Esophagus muscularis mucosa (tissue), 4 donors: ENCODE results near the gene TFF1. TPM values are rescaled to one million over a fixed set of nuclear protein-coding genes. Genes with fewer than 3 reads are reported as not detected.

ENCODE experiments used
- DNase-seq: peaks from one replicate; pipeline ENCODE4 v3.0.0-alpha.2; 2017; ENCODE audit errors: extremely low spot score
- H3K27ac ChIP-seq, 4 donors: fragments of 200-600 bp; sonication (generic); replicated peaks in 1 of 4; 1 replicate in 3 of 4; 2 replicates in 1 of 4; pipeline ENCODE4 v1.5.1; 2016 to 2019; ENCODE audit warnings: mild to moderate bottlenecking in 1 of 4
- H3K27me3 ChIP-seq, 4 donors: fragments of 200-600 bp; sonication (generic); one replicate each; pipeline versions ENCODE4 v1.5.1 to v1.6.0; 2016 to 2019
- H3K36me3 ChIP-seq, 4 donors: fragments of 200-600 bp; sonication (generic); one replicate each; pipeline ENCODE4 v1.5.1; 2016 to 2019
- H3K4me1 ChIP-seq, 4 donors: fragments of 200-600 bp; sonication (generic); one replicate each; pipeline ENCODE4 v1.5.1; 2016 to 2019
- H3K4me3 ChIP-seq, 4 donors: fragments of 200-600 bp; sonication (generic); 1 replicate in 2 of 4; 2 replicates in 2 of 4; pipeline ENCODE4 v1.5.1; 2016 to 2019; ENCODE audit warnings: mild to moderate bottlenecking in 4 of 4, moderate library complexity in 1 of 4
- H3K9me3 ChIP-seq, 4 donors: fragments of 200-600 bp; sonication (generic); 1 replicate in 3 of 4; 2 replicates in 1 of 4; pipeline ENCODE4 v1.5.1; 2016 to 2019
- EP300 ChIP-seq: sonication (generic); formaldehyde crosslinking; IDR thresholded peaks from one replicate; pipeline ENCODE4 v1.6.1; 2017; ENCODE audit warnings: antibody characterized with exemption
- POLR2A ChIP-seq: fragments of 450-650 bp; IDR thresholded peaks from one replicate; pipeline ENCODE4 v1.6.1; 2017; ENCODE audit warnings: antibody characterized with exemption, moderate library complexity, mild to moderate bottlenecking, low read depth
- POLR2AphosphoS5 ChIP-seq, 2 donors: sonication (generic); formaldehyde crosslinking; IDR thresholded peaks; one replicate each; pipeline ENCODE4 v1.6.1; 2017; ENCODE audit warnings: antibody characterized with exemption in 2 of 2
- WGBS: methylation state at CpG from one replicate; pipeline ENCODE4 v1.1.5; 2018; 5-methylcytosine and 5-hydroxymethylcytosine counted together
- intact Hi-C: fragments of 100-400 bp; cut with DNase I; formaldehyde crosslinking; loops from one replicate; pipeline ENCODE4 v1.15.1; 2023
- total RNA-seq, 4 donors: library from RNA; depleted of rRNA; stranded (reverse); fragments of >200 nt; gene quantifications; one replicate each; pipeline versions ENCODE4 v1.1.0 to v1.2.1, GENCODE V29; 2016
- TF ChIP-seq, protein P1 (sequence below), 3 experiments: fragments of 200-600 bp in 2 of 3; fragments of 450-650 bp in 1 of 3; sonication (generic) in 2 of 3; IDR thresholded peaks; one replicate each; pipeline ENCODE4 v1.5.1; 2017 to 2019; ENCODE audit warnings: antibody characterized with exemption in 3 of 3, mild to moderate bottlenecking in 2 of 3, moderate library complexity in 1 of 3

TFF1 gene
- total RNA-seq, 4 donors from 2014 or later, result not detected

DNA sequence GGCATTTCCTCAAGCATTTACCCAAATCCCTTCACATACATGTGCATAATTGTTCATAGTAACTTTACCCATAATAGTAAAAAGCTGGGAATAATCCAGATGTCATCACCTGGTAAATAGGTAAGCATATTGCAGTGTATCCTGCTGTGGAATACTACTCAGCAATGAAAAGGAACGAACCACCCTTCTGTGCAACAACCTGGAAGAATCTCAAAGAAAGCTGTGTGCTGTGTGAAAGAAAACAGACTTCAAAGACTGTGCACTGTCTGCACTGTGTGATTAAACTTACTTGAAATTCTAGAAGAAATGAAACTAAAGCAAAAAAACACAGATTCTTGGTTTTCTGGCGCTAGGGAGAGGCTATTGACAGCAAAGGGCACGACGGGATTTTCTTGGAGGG lies 29.1 kb downstream of the TFF1 start:
- Histone ChIP-seq H3K4me3 (no peak overlapping the region), H3K36me3 (no peaks in the 10 kb centered on the region), H3K4me1 (peaks cover 0 to 14% (median 9%) of the 10 kb centered on the region in 4 donors), H3K27me3 (peaks cover 0 to 21% (median 4%) of the 10 kb centered on the region in 4 donors), H3K9me3 (no peaks in the 10 kb centered on the region), H3K27ac (no peak overlapping the region)
- intact Hi-C loops, result no loop called here
- no peak for TF ChIP-seq POLR2A
- TF ChIP-seq, protein P1, sequence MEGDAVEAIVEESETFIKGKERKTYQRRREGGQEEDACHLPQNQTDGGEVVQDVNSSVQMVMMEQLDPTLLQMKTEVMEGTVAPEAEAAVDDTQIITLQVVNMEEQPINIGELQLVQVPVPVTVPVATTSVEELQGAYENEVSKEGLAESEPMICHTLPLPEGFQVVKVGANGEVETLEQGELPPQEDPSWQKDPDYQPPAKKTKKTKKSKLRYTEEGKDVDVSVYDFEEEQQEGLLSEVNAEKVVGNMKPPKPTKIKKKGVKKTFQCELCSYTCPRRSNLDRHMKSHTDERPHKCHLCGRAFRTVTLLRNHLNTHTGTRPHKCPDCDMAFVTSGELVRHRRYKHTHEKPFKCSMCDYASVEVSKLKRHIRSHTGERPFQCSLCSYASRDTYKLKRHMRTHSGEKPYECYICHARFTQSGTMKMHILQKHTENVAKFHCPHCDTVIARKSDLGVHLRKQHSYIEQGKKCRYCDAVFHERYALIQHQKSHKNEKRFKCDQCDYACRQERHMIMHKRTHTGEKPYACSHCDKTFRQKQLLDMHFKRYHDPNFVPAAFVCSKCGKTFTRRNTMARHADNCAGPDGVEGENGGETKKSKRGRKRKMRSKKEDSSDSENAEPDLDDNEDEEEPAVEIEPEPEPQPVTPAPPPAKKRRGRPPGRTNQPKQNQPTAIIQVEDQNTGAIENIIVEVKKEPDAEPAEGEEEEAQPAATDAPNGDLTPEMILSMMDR (IDR thresholded peaks at IDR 0.05), result no peak
- no peak for TF ChIP-seq EP300
- TF ChIP-seq POLR2AphosphoS5 (IDR thresholded peaks at IDR 0.05), result no peak
- 91% methylated on average over 4 of the region's 4 CpGs for WGBS
- DNase-seq, result no peak

DNA sequence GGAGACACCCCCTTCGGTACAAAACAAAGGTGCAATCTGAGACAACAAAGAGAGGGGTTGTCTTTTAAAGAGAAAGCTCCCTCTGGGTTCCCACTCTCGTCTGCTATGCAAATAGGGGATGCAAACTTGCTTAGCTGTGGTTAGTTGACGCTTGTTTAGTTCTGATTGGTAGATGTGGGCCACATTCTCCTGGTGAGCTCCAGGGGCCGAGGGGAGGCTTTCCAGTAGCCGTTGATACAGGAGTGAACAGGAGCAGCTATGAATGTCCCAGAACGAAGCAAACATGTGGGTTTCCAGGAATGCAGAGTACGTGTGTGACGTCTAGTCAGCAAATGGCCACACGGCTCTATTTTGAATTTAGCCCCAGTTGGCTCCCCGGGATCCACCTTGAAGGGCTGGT lies 30.3 kb downstream of the TFF1 start:
- H3K4me1 ChIP-seq, result peaks cover 0 to 14% (median 9%) of the 10 kb centered on the region in 4 donors
- H3K27me3 ChIP-seq, result peaks cover 0 to 23% (median 4%) of the 10 kb centered on the region in 4 donors
- peaks cover 0 to 10% (median 5%) of the 10 kb centered on the region in 4 donors for H3K9me3 ChIP-seq
- TF ChIP-seq EP300 (no peak), POLR2A (no peak), POLR2AphosphoS5 (IDR thresholded peaks at IDR 0.05) (no peak)
- TF ChIP-seq, protein P1 (IDR thresholded peaks at IDR 0.05), result no peak
- no peaks in the 10 kb centered on the region for H3K36me3 ChIP-seq
- 42% methylated on average over 10 of the region's 10 CpGs for WGBS
- no peak for DNase-seq
- H3K4me3 ChIP-seq, result no peak overlapping the region
- no peak overlapping the region for H3K27ac ChIP-seq
- intact Hi-C loops, result no loop called here

DNA sequence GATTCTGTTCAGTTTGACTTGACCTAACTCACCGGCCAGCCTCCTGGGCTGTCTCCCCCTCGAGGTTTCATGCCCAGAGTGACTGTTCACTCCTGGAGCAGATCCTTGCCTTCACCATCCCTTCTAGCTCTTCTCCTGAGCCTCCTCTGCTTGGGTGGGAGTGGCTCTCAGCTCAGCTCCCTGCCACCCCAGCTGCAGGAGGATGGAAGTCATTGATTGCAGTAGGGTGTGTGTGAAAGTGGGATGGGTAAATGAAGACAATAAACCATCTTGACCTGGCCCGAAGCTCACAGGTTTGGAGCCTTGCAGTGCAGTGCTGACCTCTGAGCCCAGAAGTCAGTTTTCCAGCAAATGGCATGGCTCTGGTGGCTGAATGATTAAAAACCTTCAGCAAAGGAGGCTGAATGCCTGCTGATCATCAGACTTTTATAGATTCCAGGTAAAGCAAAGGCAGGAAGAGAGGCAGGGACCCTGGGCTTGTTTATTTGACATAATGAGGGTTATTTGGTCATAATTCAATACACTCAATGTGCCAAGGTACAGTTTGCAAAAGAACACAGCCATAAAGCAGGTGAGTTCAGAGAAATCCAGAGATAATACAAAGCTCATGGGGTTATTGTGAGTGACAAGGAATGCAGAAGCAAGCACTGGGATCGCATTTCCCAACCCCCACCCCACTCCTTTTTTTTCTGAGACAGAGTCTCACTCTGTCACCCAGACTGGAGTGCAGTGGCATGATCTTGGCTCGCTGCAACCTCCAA lies 33.6 kb downstream of the TFF1 start:
- Histone ChIP-seq H3K4me3 (no peak overlapping the region), H3K27me3 (peaks cover 0 to 23% (median 4%) of the 10 kb centered on the region in 4 donors), H3K27ac (no peak overlapping the region), H3K36me3 (no peaks in the 10 kb centered on the region), H3K9me3 (peaks cover 0 to 12% (median 6%) of the 10 kb centered on the region in 4 donors), H3K4me1 (peaks cover 0 to 4% (median under 1%) of the 10 kb centered on the region in 4 donors)
- TF ChIP-seq POLR2A (no peak), EP300 (no peak), POLR2AphosphoS5 (IDR thresholded peaks at IDR 0.05) (no peak)
- TF ChIP-seq, protein P1 (IDR thresholded peaks at IDR 0.05), result no peak
- WGBS, result 77% methylated on average over 5 of the region's 5 CpGs
- intact Hi-C loops, result no loop called here
- DNase-seq, result no peak

DNA sequence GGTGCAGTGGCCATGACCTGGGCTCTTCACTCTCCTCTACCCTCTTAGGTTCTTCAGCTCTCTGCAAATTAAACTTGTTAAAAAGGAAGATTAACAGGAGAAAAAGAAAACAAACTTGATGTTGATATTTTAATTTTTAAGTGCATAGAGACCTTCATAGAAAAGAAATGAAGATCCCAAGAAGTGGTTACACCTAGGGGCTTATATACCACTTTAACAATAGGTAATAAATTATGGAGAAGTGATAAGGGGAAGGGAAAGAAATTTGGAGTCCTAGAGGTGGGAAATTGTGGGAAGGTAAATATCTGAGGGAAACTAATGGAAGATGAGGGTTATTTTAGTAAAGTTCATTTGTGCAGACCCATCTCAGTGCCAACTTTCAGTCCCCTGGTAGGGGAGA lies 34.7 kb downstream of the TFF1 start:
- Histone ChIP-seq H3K27ac (no peak overlapping the region), H3K4me1 (no peaks in the 10 kb centered on the region), H3K9me3 (peaks cover 0 to 12% (median 6%) of the 10 kb centered on the region in 4 donors), H3K4me3 (no peak overlapping the region), H3K36me3 (no peaks in the 10 kb centered on the region), H3K27me3 (peaks cover 0 to 23% (median 4%) of the 10 kb centered on the region in 4 donors)
- no peak for DNase-seq
- intact Hi-C loops, result no loop called here
- TF ChIP-seq, protein P1 (IDR thresholded peaks at IDR 0.05), result no peak
- no peak for TF ChIP-seq POLR2A
- no peak for TF ChIP-seq EP300
- no peak for TF ChIP-seq POLR2AphosphoS5 (IDR thresholded peaks at IDR 0.05)
